OCI-M1 (cell line): Measurements from ENCODE around the gene CD8B.
"Not testable (repeated sequence)": the region's sequence is repeated elsewhere in the genome, so short reads cannot be mapped to it uniquely, and the experiment has no call there.

Source experiments
- DNase-seq: peaks from one replicate; lab custom pipeline; 2025; lab: John Stamatoyannopoulos, UW

CD8B gene

GRCh38 chr2:86861628-86862379 is at the start of gene CD8B:
CD8B (minus strand) TSS chr2:86861886; CDS start chr2:86861865, 21 bp downstream.
- not testable (repeated sequence) for DNase-seq

- DNase-seq, result not testable (repeated sequence)
Measured at GRCh38 chr2:86905868-86906267, 44.2 kb upstream of the CD8B start.

- not testable (repeated sequence) for DNase-seq
Measured at GRCh38 chr2:86900687-86901086, 39.0 kb upstream of the CD8B start.

GRCh38 chr2:86886026-86886425 is 24.3 kb upstream of the CD8B start:
- not testable (repeated sequence) for DNase-seq

- not testable (repeated sequence) for DNase-seq
Measured at GRCh38 chr2:86882865-86883264, 21.2 kb upstream of the CD8B start.

- DNase-seq, result not testable (repeated sequence)
Measured at GRCh38 chr2:86882118-86882665, 20.5 kb upstream of the CD8B start.

GRCh38 chr2:86878986-86879385 is 17.3 kb upstream of the CD8B start:
- not testable (repeated sequence) for DNase-seq

- not testable (repeated sequence) for DNase-seq
Measured at GRCh38 chr2:86870941-86871340, 9.3 kb upstream of the CD8B start.

- DNase-seq, result not testable (repeated sequence)
Measured at GRCh38 chr2:86868895-86869468, 7.3 kb upstream of the CD8B start.

- DNase-seq, result not testable (repeated sequence)
Measured at GRCh38 chr2:86862380-86862703, 656 bp upstream of the CD8B start.

- not testable (repeated sequence) for DNase-seq
Measured at GRCh38 chr2:86861175-86861574, 511 bp downstream of the CD8B start.

GRCh38 chr2:86860573-86860972 is 1.1 kb downstream of the CD8B start:
- DNase-seq, result not testable (repeated sequence)

GRCh38 chr2:86857688-86858087 is 4.0 kb downstream of the CD8B start:
- DNase-seq, result not testable (repeated sequence)

- DNase-seq, result not testable (repeated sequence)
Measured at GRCh38 chr2:86856498-86856897, 5.2 kb downstream of the CD8B start.

GRCh38 chr2:86855981-86856380 is 5.7 kb downstream of the CD8B start:
- DNase-seq, result not testable (repeated sequence)

- DNase-seq, result not testable (repeated sequence)
Measured at GRCh38 chr2:86851581-86851980, 10.1 kb downstream of the CD8B start.

GRCh38 chr2:86842607-86843234 is 19.0 kb downstream of the CD8B start:
- DNase-seq, result not testable (repeated sequence)

- not testable (repeated sequence) for DNase-seq
Measured at GRCh38 chr2:86841330-86841729, 20.4 kb downstream of the CD8B start.

GRCh38 chr2:86839871-86840548 is 21.7 kb downstream of the CD8B start:
- not testable (repeated sequence) for DNase-seq

- not testable (repeated sequence) for DNase-seq
Measured at GRCh38 chr2:86839455-86839854, 22.2 kb downstream of the CD8B start.

GRCh38 chr2:86837714-86838113 is 24.0 kb downstream of the CD8B start:
- DNase-seq, result not testable (repeated sequence)
